HepG2 (cell line): ENCODE data around the gene EFNA2. TPM values are rescaled to one million over a fixed set of nuclear protein-coding genes. Genes with fewer than 3 reads are reported as not detected.
A peak's percentile ranks its signal among the peaks of the same experiment; 100 is the strongest.

Experiments used
- AFF4 ChIP-seq: sonication (generic); formaldehyde crosslinking; IDR thresholded peaks from 2 replicates; pipeline ENCODE4 v1.4.0; 2020; ENCODE audit warnings: missing genetic modification reagents
- CEBPB ChIP-seq: IDR thresholded peaks from 2 replicates; pipeline ENCODE4 v1.6.1; 2011; ENCODE audit warnings: low read depth, low read length, improper control_type of control experiment, borderline replicate concordance
- DRAP1 ChIP-seq: IDR thresholded peaks from 2 replicates; pipeline ENCODE4 v1.6.1; 2016; ENCODE audit warnings: missing genetic modification reagents, missing compliant biosample characterization
- EED ChIP-seq: sonication (generic); formaldehyde crosslinking; IDR thresholded peaks from 2 replicates; pipeline ENCODE4 v1.5.0; 2020; ENCODE audit warnings: mild to moderate bottlenecking, missing genetic modification reagents
- FOSL2 ChIP-seq: sonication (generic); formaldehyde crosslinking; IDR thresholded peaks from 2 replicates; pipeline ENCODE4 v1.4.0; 2020; ENCODE audit warnings: missing genetic modification reagents
- GATAD1 ChIP-seq: IDR thresholded peaks from 2 replicates; pipeline ENCODE4 v1.6.1; 2016; ENCODE audit warnings: missing genetic modification reagents, missing compliant biosample characterization
- JDP2 ChIP-seq: sonication (generic); formaldehyde crosslinking; IDR thresholded peaks from 2 replicates; pipeline ENCODE4 v1.8.1; 2022; ENCODE audit warnings: missing genetic modification reagents, borderline replicate concordance
- MBD4 ChIP-seq: IDR thresholded peaks from 2 replicates; pipeline ENCODE4 v1.6.1; 2012; ENCODE audit warnings: low read length, inconsistent platforms, borderline replicate concordance
- POGZ ChIP-seq: sonication (generic); formaldehyde crosslinking; IDR thresholded peaks from 2 replicates; pipeline ENCODE4 v1.4.0; 2020; ENCODE audit warnings: mild to moderate bottlenecking, missing genetic modification reagents
- STAG1 ChIP-seq: sonication (generic); formaldehyde crosslinking; IDR thresholded peaks from 2 replicates; pipeline ENCODE4 v1.4.0; 2020; ENCODE audit warnings: missing genetic modification reagents
- TBP ChIP-seq: sonication (generic); formaldehyde crosslinking; IDR thresholded peaks from 2 replicates; pipeline ENCODE4 v1.5.0; 2020; ENCODE audit warnings: missing genetic modification reagents
- TSC22D2 ChIP-seq: sonication (generic); formaldehyde crosslinking; IDR thresholded peaks from 2 replicates; pipeline ENCODE4 v1.5.1; 2020; ENCODE audit warnings: missing genetic modification reagents, mild to moderate bottlenecking, borderline replicate concordance
- ZBTB38 ChIP-seq: sonication (generic); formaldehyde crosslinking; IDR thresholded peaks from 2 replicates; pipeline ENCODE4 v1.5.1; 2020; ENCODE audit warnings: mild to moderate bottlenecking, missing genetic modification reagents
- ZBTB39 ChIP-seq: sonication (generic); formaldehyde crosslinking; IDR thresholded peaks from 2 replicates; pipeline ENCODE4 v1.5.0; 2020; ENCODE audit warnings: missing genetic modification reagents
- ZNF121 ChIP-seq: sonication (generic); formaldehyde crosslinking; IDR thresholded peaks from 2 replicates; pipeline ENCODE4 v1.5.0; 2020; ENCODE audit warnings: mild to moderate bottlenecking, missing genetic modification reagents
- ZNF292 ChIP-seq: sonication (generic); formaldehyde crosslinking; IDR thresholded peaks from 2 replicates; pipeline ENCODE4 v1.8.1; 2022; ENCODE audit warnings: mild to moderate bottlenecking, low read depth, missing genetic modification reagents, borderline replicate concordance
- ZNF746 ChIP-seq: sonication (generic); formaldehyde crosslinking; IDR thresholded peaks from 2 replicates; pipeline ENCODE4 v1.8.0; 2022; ENCODE audit warnings: mild to moderate bottlenecking, missing genetic modification reagents
- ZNF782 ChIP-seq: sonication (generic); formaldehyde crosslinking; IDR thresholded peaks from 2 replicates; pipeline ENCODE4 v1.4.0; 2020; ENCODE audit warnings: missing genetic modification reagents, mild to moderate bottlenecking, borderline replicate concordance
- ZNF788 ChIP-seq: sonication (generic); formaldehyde crosslinking; IDR thresholded peaks from 2 replicates; pipeline ENCODE4 v1.5.0; 2020; ENCODE audit warnings: mild to moderate bottlenecking, missing genetic modification reagents, borderline replicate concordance
- polyA plus RNA-seq, 8 experiments: library from polyadenylated mRNA; depleted of rRNA in 3 of 8; stranded (reverse) in 7 of 8; unstranded in 1 of 8; fragments of >200 nt; fragmentation: Illumina TruSeq in 4 of 8; extraction: Trizol in 4 of 8; gene quantifications; 2 replicates each; pipeline versions ENCODE4 v1.2.1 to v1.2.3, GENCODE V29; 2011 to 2016; ENCODE audit warnings: low read depth in 4 of 8, missing spikeins in 1 of 8, mixed read lengths in 1 of 8; ENCODE audit not compliant: insufficient read depth in 1 of 8
- total RNA-seq, 5 experiments: library from RNA; depleted of rRNA; stranded (reverse); fragments of >200 nt; fragmentation: Illumina TruSeq; extraction: Trizol; gene quantifications; 2 replicates each; pipeline ENCODE4 v1.2.3, GENCODE V29; 2016; ENCODE audit warnings: low read depth in 1 of 5
- TF ChIP-seq, protein P1 (sequence below): sonication (generic); formaldehyde crosslinking; IDR thresholded peaks from 2 replicates; pipeline ENCODE4 v1.9.0; 2021; ENCODE audit warnings: missing genetic modification reagents, mild to moderate bottlenecking, borderline replicate concordance

Gene EFNA2
- total and polyA plus RNA-seq, 2 of the 13 experiments (the other 11 are each of a cell fraction or from before 2014, with no cell fraction given): 6.0 to 9.9 TPM

DNA sequence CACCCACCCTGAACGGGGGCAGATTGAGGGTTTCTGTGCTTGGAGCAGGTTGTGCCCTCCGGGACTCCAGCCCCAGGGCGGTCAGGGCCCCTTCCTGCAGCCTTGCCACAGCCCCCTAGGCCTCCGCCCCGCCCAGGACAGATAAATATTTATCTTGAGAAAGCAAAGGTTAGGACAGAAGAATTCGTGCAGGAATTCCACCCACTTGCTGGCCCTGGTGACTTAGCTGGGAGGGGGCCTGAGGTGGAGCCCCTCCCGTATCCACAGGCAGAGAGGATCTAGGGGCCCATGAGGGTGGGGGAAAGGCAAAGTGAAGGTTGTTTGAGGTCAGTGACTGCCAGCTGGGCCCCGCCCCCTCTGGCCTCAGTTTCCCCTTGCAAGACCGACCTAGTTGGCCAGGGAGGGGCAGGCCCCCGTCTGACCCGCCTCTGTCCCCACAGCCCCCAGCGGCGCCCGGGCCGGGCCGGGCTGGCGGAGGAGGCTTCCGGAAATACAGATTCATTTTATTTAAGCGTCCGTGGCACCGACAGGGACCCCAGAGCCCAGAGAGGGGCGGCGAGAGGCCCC, 32.1 kb upstream of the EFNA2 start (continued):
- TF ChIP-seq ZBTB39 (CRISPR knock-in tag) (no peak), ZBTB38 (CRISPR knock-in tag) (no peak), ZNF292 (no peak), CEBPB (no peak), DRAP1 (0 out of 2 replicates have a peak, but pooled peaks have one; percentile 31), ZNF746 (CRISPR knock-in tag) (peak; percentile 87), TBP (CRISPR knock-in tag) (no peak), GATAD1 (CRISPR knock-in tag) (0 out of 2 replicates have a peak, but pooled peaks have one; percentile 9), ZNF782 (CRISPR knock-in tag) (no peak), FOSL2 (CRISPR knock-in tag) (peak; percentile 76), ZNF121 (CRISPR knock-in tag) (no peak), AFF4 (CRISPR knock-in tag) (no peak), STAG1 (no peak), JDP2 (CRISPR knock-in tag) (no peak), EED (CRISPR knock-in tag) (no peak), MBD4 (no peak), ZNF788 (CRISPR knock-in tag) (peak; percentile 65; the same call in 1 of the 2 replicates), TSC22D2 (no peak), POGZ (CRISPR knock-in tag) (0 out of 2 replicates have a peak, but pooled peaks have one; percentile 31)
- TF ChIP-seq, protein P1, sequence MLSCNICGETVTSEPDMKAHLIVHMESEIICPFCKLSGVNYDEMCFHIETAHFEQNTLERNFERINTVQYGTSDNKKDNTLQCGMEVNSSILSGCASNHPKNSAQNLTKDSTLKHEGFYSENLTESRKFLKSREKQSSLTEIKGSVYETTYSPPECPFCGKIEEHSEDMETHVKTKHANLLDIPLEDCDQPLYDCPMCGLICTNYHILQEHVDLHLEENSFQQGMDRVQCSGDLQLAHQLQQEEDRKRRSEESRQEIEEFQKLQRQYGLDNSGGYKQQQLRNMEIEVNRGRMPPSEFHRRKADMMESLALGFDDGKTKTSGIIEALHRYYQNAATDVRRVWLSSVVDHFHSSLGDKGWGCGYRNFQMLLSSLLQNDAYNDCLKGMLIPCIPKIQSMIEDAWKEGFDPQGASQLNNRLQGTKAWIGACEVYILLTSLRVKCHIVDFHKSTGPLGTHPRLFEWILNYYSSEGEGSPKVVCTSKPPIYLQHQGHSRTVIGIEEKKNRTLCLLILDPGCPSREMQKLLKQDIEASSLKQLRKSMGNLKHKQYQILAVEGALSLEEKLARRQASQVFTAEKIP (CRISPR knock-in tag): no peak
